ENCODE results near the gene MYPN. TPM values are rescaled to one million over a fixed set of nuclear protein-coding genes. Genes with fewer than 3 reads are reported as not detected.

The MYPN gene
- total RNA-seq, 1 donor: 1.8 TPM

DNA sequence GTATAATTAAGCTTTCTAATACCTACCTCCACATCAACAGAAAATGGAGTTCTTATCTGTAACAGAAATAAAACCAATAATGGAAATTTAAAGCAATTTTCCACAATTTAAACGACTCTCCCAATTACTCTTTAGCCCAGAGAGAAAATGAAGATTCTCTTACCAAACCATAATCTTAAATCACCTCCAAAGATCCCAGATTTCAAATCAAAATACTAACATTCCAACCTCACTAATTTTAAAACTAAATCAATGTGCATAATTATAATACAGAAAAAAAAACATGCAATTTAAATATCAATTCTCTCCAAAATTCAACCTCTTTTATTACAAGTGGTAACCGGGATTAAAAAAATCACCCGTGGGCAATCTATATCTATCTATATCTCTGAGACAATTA is 35.7 kb upstream of the MYPN start:
- H2AFZ ChIP-seq (ENCODE audit: low read length): no peak overlapping the region
- peak overlapping the region; percentile 95 for H3K4me3 ChIP-seq (ENCODE audit: insufficient read depth, low read length)
- peak overlapping the region; percentile 93 for H3K27ac ChIP-seq (ENCODE audit: low read depth, low read length)
- H3K4me1 ChIP-seq (ENCODE audit: insufficient read depth, low read length): peaks cover 22% of the 10 kb centered on the region
- H3K4me2 ChIP-seq (ENCODE audit: insufficient read depth, low read length): peak overlapping the region; percentile 84
- TF ChIP-seq, protein P1, sequence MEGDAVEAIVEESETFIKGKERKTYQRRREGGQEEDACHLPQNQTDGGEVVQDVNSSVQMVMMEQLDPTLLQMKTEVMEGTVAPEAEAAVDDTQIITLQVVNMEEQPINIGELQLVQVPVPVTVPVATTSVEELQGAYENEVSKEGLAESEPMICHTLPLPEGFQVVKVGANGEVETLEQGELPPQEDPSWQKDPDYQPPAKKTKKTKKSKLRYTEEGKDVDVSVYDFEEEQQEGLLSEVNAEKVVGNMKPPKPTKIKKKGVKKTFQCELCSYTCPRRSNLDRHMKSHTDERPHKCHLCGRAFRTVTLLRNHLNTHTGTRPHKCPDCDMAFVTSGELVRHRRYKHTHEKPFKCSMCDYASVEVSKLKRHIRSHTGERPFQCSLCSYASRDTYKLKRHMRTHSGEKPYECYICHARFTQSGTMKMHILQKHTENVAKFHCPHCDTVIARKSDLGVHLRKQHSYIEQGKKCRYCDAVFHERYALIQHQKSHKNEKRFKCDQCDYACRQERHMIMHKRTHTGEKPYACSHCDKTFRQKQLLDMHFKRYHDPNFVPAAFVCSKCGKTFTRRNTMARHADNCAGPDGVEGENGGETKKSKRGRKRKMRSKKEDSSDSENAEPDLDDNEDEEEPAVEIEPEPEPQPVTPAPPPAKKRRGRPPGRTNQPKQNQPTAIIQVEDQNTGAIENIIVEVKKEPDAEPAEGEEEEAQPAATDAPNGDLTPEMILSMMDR (IDR thresholded peaks at IDR 0.05; ENCODE audit: extremely low read depth, low read depth, low read length): no peak
- DNase-seq (ENCODE audit: insufficient read length, low spot score, missing footprints): no peak
- H3K9me3 ChIP-seq (ENCODE audit: low read depth, low read length): no peaks in the 10 kb centered on the region
- H3K79me2 ChIP-seq (ENCODE audit: insufficient read depth, low read length): peaks cover 64% of the 10 kb centered on the region
- H3K36me3 ChIP-seq (ENCODE audit: insufficient read depth, low read length): peaks cover 28% of the 10 kb centered on the region
- H4K20me1 ChIP-seq (ENCODE audit: insufficient read depth, low read length): peaks cover 21% of the 10 kb centered on the region
- no peaks in the 10 kb centered on the region for H3K27me3 ChIP-seq (ENCODE audit: insufficient read depth, low read length)

DNA sequence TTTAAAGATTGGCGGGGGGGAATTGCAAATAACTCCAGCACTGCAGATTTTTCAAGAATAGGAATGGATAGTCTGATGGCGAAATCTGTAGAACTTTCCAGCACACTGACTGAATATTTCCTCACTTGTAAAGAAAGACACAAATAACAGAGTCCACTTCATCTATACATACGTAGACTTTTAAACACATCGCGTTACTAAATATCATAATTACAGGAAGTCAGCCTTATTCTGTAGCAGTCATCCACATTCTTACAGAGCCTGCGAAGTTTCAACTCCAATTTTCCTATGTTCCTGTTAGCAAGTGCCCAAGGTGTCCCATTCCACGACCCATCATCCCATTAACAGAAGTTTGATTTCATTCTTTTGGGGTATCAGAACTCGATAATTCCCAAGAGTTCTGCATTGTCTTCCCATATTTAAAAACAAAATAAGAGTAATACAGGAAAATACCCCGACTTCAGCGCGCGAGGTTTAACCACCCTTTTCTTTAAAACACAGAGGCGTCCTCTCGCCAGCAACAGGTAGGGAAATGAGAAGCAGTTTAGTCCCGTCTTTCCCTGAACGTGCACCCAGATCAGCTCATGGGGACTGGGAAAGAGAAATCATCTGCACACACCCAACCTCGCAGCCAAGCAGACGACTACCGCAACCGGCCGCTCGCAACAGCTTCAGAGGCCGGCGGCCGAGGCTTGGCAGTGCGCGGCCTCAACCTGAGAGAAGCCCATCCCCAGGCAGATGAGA is 35.1 kb upstream of the MYPN start:
- TF ChIP-seq, protein P1 (IDR thresholded peaks at IDR 0.05; ENCODE audit: extremely low read depth, low read depth, low read length): no peak
- Histone ChIP-seq H3K9me3 (ENCODE audit: low read depth, low read length) (no peaks in the 10 kb centered on the region), H3K4me3 (ENCODE audit: insufficient read depth, low read length) (peak overlapping the region; percentile 95), H3K4me2 (ENCODE audit: insufficient read depth, low read length) (peak overlapping the region; percentile 84), H3K79me2 (ENCODE audit: insufficient read depth, low read length) (peaks cover 58% of the 10 kb centered on the region), H2AFZ (ENCODE audit: low read length) (no peak overlapping the region), H3K27ac (ENCODE audit: low read depth, low read length) (peak overlapping the region; percentile 93), H3K27me3 (ENCODE audit: insufficient read depth, low read length) (no peaks in the 10 kb centered on the region), H3K4me1 (ENCODE audit: insufficient read depth, low read length) (peaks cover 19% of the 10 kb centered on the region), H4K20me1 (ENCODE audit: insufficient read depth, low read length) (peaks cover 19% of the 10 kb centered on the region), H3K36me3 (ENCODE audit: insufficient read depth, low read length) (peaks cover 24% of the 10 kb centered on the region)
- DNase-seq (ENCODE audit: insufficient read length, low spot score, missing footprints): peak; percentile 62

DNA sequence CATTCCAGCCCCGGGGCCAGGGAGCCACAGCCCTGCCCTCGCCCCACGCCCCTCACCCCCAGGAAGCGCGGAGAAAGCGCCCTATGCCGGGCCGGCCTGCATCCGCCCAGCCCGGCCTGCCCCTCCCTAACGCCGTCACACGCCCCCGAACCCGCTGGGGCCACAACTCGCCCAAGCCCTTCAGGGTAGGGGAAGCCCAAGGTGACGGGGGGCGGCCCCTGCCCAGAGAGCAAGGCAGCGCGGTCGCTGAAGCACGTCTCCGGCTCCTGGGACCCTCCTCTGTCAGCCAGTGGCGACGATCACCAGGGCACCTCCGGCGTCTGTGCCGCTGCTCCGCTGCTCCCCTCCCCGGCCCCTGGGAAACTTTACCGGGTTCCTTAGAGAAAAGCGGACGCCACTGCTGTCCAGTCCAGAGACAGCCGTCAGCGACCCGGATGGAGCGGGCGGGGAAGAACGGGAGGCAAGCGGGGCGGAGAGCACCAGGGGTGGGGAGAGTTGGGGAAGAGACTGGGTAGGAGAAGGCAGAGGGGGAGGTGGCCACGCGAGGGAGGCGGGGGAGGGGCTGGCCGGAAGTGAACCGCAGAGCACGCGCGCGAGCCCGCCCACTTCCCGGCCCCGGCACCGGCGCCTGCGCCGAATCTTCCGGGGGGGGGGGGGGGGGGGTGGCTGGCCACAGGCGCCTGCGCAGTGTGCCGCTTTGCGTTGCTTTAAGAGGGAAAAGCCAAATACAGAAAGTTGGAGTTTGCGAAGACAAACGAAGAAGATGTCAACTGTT is 34.3 kb upstream of the MYPN start, which contains the start of gene HERC4:
TSS of gene HERC4 (minus strand) at position 509 of the 775 bp plus-strand sequence. CDS start 2,175 bp downstream, outside the sequence.
- Histone ChIP-seq H3K79me2 (ENCODE audit: insufficient read depth, low read length) (peaks cover 51% of the 10 kb centered on the region), H3K36me3 (ENCODE audit: insufficient read depth, low read length) (peaks cover 17% of the 10 kb centered on the region)

More for the DNA sequence above, 34.3 kb upstream of the MYPN start, which contains the start of gene HERC4:
- H3K4me3 ChIP-seq (ENCODE audit: insufficient read depth, low read length): peak within 1 kb of the TSS; percentile 95
- H4K20me1 ChIP-seq (ENCODE audit: insufficient read depth, low read length): peaks cover 15% of the 10 kb centered on the region
- H3K27me3 ChIP-seq (ENCODE audit: insufficient read depth, low read length): no peaks in the 10 kb centered on the region
- peak; percentile 98 for DNase-seq (ENCODE audit: insufficient read length, low spot score, missing footprints)
- TF ChIP-seq, protein P1 (IDR thresholded peaks at IDR 0.05; ENCODE audit: extremely low read depth, low read depth, low read length): no peak
- H3K27ac ChIP-seq (ENCODE audit: low read depth, low read length): peak within 1 kb of the TSS; percentile 93
- H2AFZ ChIP-seq (ENCODE audit: low read length): peak within 1 kb of the TSS; percentile 90
- H3K9me3 ChIP-seq (ENCODE audit: low read depth, low read length): no peaks in the 10 kb centered on the region
- H3K4me2 ChIP-seq (ENCODE audit: insufficient read depth, low read length): peak within 1 kb of the TSS; percentile 90
- H3K4me1 ChIP-seq (ENCODE audit: insufficient read depth, low read length): peaks cover 15% of the 10 kb centered on the region
